Astrocyte (in vitro differentiated cells and primary cell): ENCODE data around the gene MSL1.

Source experiments
- EZH2 ChIP-seq: IDR thresholded peaks from 2 replicates; pipeline ENCODE4 v1.6.1; 2012; ENCODE audit warnings: mild to moderate bottlenecking, low read length, inconsistent platforms; ENCODE audit not compliant: insufficient read depth
- TF ChIP-seq, protein P1 (sequence below): IDR thresholded peaks from 2 replicates; pipeline ENCODE4 v1.5.1; 2011; ENCODE audit warnings: low read depth, mild to moderate bottlenecking, inconsistent platforms, low read length, moderate library complexity; ENCODE audit not compliant: insufficient read depth

- TF ChIP-seq, protein P1, sequence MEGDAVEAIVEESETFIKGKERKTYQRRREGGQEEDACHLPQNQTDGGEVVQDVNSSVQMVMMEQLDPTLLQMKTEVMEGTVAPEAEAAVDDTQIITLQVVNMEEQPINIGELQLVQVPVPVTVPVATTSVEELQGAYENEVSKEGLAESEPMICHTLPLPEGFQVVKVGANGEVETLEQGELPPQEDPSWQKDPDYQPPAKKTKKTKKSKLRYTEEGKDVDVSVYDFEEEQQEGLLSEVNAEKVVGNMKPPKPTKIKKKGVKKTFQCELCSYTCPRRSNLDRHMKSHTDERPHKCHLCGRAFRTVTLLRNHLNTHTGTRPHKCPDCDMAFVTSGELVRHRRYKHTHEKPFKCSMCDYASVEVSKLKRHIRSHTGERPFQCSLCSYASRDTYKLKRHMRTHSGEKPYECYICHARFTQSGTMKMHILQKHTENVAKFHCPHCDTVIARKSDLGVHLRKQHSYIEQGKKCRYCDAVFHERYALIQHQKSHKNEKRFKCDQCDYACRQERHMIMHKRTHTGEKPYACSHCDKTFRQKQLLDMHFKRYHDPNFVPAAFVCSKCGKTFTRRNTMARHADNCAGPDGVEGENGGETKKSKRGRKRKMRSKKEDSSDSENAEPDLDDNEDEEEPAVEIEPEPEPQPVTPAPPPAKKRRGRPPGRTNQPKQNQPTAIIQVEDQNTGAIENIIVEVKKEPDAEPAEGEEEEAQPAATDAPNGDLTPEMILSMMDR: no peak
- TF ChIP-seq EZH2: no peak
Observed at GRCh38 chr17:40073454-40074174, 48.2 kb upstream of the MSL1 start.
